H1 (cell line): Measurements from ENCODE around the gene KCNJ9. TPM values are rescaled to one million over a fixed set of nuclear protein-coding genes. Genes with fewer than 3 reads are reported as not detected.
A peak's percentile ranks its signal among the peaks of the same experiment; 100 is the strongest.

Experiments used
- CTCF ChIA-PET: fragments of 300-600 bp; sonication (Branson Sonifier 250); formaldehyde crosslinking; loops from one replicate; lab custom pipeline; 2021; ENCODE audit not compliant: partially characterized antibody; lab: Charles Lee
- POLR2A ChIA-PET: fragments of 300-600 bp; sonication (Branson Sonifier 250); formaldehyde crosslinking; loops from one replicate; lab custom pipeline; 2021; ENCODE audit warnings: inconsistent platforms; ENCODE audit not compliant: partially characterized antibody; lab: Charles Lee
- DNase-seq, 2 experiments: peaks; one replicate each; pipeline versions ENCODE4 v3.0.0 to v3.0.0-alpha.2; 2010 to 2022; ENCODE audit warnings: low spot score in 2 of 2, low read depth in 1 of 2, mixed read lengths in 1 of 2
- FAIRE-seq: peaks from 2 replicates; lab custom pipeline; 2011; peaks lifted over from hg19 to GRCh38; lab: Jason Lieb, UNC
- H2AFZ ChIP-seq: 2 replicates; pipeline ENCODE4 v1.8.1; 2012; ENCODE audit warnings: low read length, inconsistent platforms
- H2AK5ac ChIP-seq: 2 replicates; pipeline ENCODE4 v1.6.1; 2013; ENCODE audit warnings: low read depth, low read length
- H2BK120ac ChIP-seq: replicated peaks from 2 replicates; pipeline ENCODE3; 2013; ENCODE audit warnings: low read depth, low read length, inconsistent platforms
- H2BK12ac ChIP-seq: 2 replicates; pipeline ENCODE4 v1.6.1; 2013; ENCODE audit warnings: low read depth, low read length
- H2BK15ac ChIP-seq: 2 replicates; pipeline ENCODE4 v1.6.1; 2013; ENCODE audit warnings: low read length
- H2BK20ac ChIP-seq: 2 replicates; pipeline ENCODE4 v1.6.1; 2013; ENCODE audit warnings: low read length
- H2BK5ac ChIP-seq: 2 replicates; pipeline ENCODE4 v1.6.1; 2013; ENCODE audit warnings: low read depth, low read length
- H3K14ac ChIP-seq: 2 replicates; pipeline ENCODE4 v1.6.1; 2013; ENCODE audit warnings: inconsistent platforms; ENCODE audit not compliant: insufficient read length
- H3K18ac ChIP-seq: 2 replicates; pipeline ENCODE4 v1.6.1; 2013; ENCODE audit warnings: low read length; ENCODE audit errors: extremely low read depth
- H3K23ac ChIP-seq: 2 replicates; pipeline ENCODE4 v1.6.1; 2013; ENCODE audit warnings: inconsistent platforms; ENCODE audit not compliant: insufficient read length
- H3K23me2 ChIP-seq: 2 replicates; pipeline ENCODE4 v1.6.1; 2013; ENCODE audit warnings: low read depth, low read length
- H3K27ac ChIP-seq: 2 replicates; pipeline ENCODE4 v1.6.1; 2011; ENCODE audit warnings: low read depth, low read length, inconsistent platforms
- H3K27me3 ChIP-seq, 4 experiments: replicated peaks in 1 of 4; 1 replicate in 1 of 4; 2 replicates in 3 of 4; pipeline versions ENCODE4 v1.6.1 to v1.8.1; 2011 to 2013; ENCODE audit warnings: low read length in 3 of 4, mild to moderate bottlenecking in 3 of 4, inconsistent platforms in 2 of 4, mixed read lengths in 2 of 4, moderate library complexity in 1 of 4; ENCODE audit not compliant: control insufficient read depth in 3 of 4, insufficient read depth in 3 of 4; ENCODE audit errors: extremely low read depth in 1 of 4
- H3K36me3 ChIP-seq, 4 experiments: 2 replicates each; pipeline versions ENCODE4 v1.6.1 to v1.8.1; 2011 to 2013; ENCODE audit warnings: mild to moderate bottlenecking in 4 of 4, low read length in 3 of 4, moderate library complexity in 2 of 4, control low read depth in 1 of 4, inconsistent platforms in 1 of 4; ENCODE audit not compliant: insufficient read depth in 4 of 4, control insufficient read depth in 2 of 4
- H3K4ac ChIP-seq: replicated peaks from 2 replicates; pipeline ENCODE3; 2013; ENCODE audit warnings: low read length, low read depth, mixed read lengths, inconsistent platforms; ENCODE audit not compliant: insufficient read length
- H3K4me1 ChIP-seq, 4 experiments: replicated peaks in 1 of 4; 1 replicate in 1 of 4; 2 replicates in 3 of 4; pipeline versions ENCODE4 v1.6.1 to v1.8.1; 2011 to 2013; ENCODE audit warnings: low read length in 3 of 4, inconsistent platforms in 2 of 4, mixed read lengths in 1 of 4; ENCODE audit not compliant: insufficient read depth in 4 of 4, control insufficient read depth in 3 of 4
- H3K4me2 ChIP-seq, 2 experiments: 2 replicates each; pipeline versions ENCODE4 v1.6.1 to v1.8.1; 2011 to 2013; ENCODE audit warnings: low read depth in 2 of 2, low read length in 2 of 2, control low read depth in 1 of 2, inconsistent platforms in 1 of 2, mild to moderate bottlenecking in 1 of 2; ENCODE audit not compliant: insufficient read depth in 1 of 2
- H3K4me3 ChIP-seq, 4 experiments: fragments of 200-600, 300-600 bp in 1 of 4; sonication (generic), shearing (Covaris generic), sonication (Bioruptor Twin) in 1 of 4; 2 replicates each; pipeline versions ENCODE4 v1.5.1 to v1.8.1; 2011 to 2016; ENCODE audit warnings: low read length in 4 of 4, low read depth in 3 of 4, control low read depth in 2 of 4, inconsistent platforms in 2 of 4, mild to moderate bottlenecking in 2 of 4, mixed read lengths in 1 of 4, moderate library complexity in 1 of 4; ENCODE audit not compliant: insufficient read depth in 2 of 4; ENCODE audit errors: extremely low read depth in 1 of 4
- H3K56ac ChIP-seq: replicated peaks from 2 replicates; pipeline ENCODE3; 2013; ENCODE audit warnings: low read depth, mild to moderate bottlenecking, mixed read lengths, low read length, inconsistent platforms; ENCODE audit not compliant: insufficient read length
- H3K79me1 ChIP-seq: 2 replicates; pipeline ENCODE4 v1.6.1; 2013; ENCODE audit warnings: low read depth, low read length, control low read depth
- H3K79me2 ChIP-seq, 2 experiments: 2 replicates each; pipeline versions ENCODE4 v1.6.1 to v1.8.1; 2012 to 2013; ENCODE audit warnings: low read length in 2 of 2, mild to moderate bottlenecking in 2 of 2, inconsistent platforms in 1 of 2; ENCODE audit not compliant: insufficient read depth in 2 of 2, control insufficient read depth in 1 of 2
- H3K9ac ChIP-seq, 4 experiments: replicated peaks in 1 of 4; 1 replicate in 1 of 4; 2 replicates in 3 of 4; pipeline versions ENCODE4 v1.6.1 to v1.8.1; 2011 to 2013; ENCODE audit warnings: low read depth in 3 of 4, low read length in 3 of 4, control low read depth in 2 of 4, mild to moderate bottlenecking in 2 of 4, moderate library complexity in 2 of 4, inconsistent platforms in 1 of 4; ENCODE audit errors: extremely low read depth in 1 of 4
- H3K9me3 ChIP-seq, 2 experiments: 2 replicates each; pipeline versions ENCODE4 v1.6.1 to v1.8.1; 2012 to 2013; ENCODE audit warnings: mild to moderate bottlenecking in 2 of 2, moderate library complexity in 2 of 2, control low read depth in 1 of 2, inconsistent platforms in 1 of 2, low read depth in 1 of 2, low read length in 1 of 2, mixed read lengths in 1 of 2; ENCODE audit not compliant: insufficient read depth in 2 of 2
- H4K20me1 ChIP-seq, 2 experiments: replicated peaks in 1 of 2; 2 replicates each; pipeline versions ENCODE3 to v1.8.1; 2011 to 2013; ENCODE audit warnings: inconsistent platforms in 2 of 2, low read length in 2 of 2, mild to moderate bottlenecking in 1 of 2; ENCODE audit not compliant: insufficient read depth in 2 of 2, control insufficient read depth in 1 of 2
- H4K5ac ChIP-seq: 2 replicates; pipeline ENCODE4 v1.6.1; 2013; ENCODE audit warnings: low read length, low read depth, mixed read lengths, inconsistent platforms; ENCODE audit not compliant: insufficient read length
- H4K8ac ChIP-seq: 2 replicates; pipeline ENCODE4 v1.8.0; 2013; ENCODE audit warnings: mild to moderate bottlenecking, moderate library complexity, low read length, inconsistent platforms; ENCODE audit not compliant: insufficient read depth; ENCODE audit errors: extremely low read depth
- H4K91ac ChIP-seq: replicated peaks from 2 replicates; pipeline ENCODE3; 2013; ENCODE audit warnings: low read length, mixed read lengths, inconsistent platforms; ENCODE audit not compliant: insufficient read length
- EP300 ChIP-seq, 2 experiments: IDR thresholded peaks; 1 replicate in 1 of 2; 2 replicates in 1 of 2; pipeline ENCODE4 v1.6.1; 2011 to 2012; ENCODE audit warnings: low read depth in 2 of 2, low read length in 2 of 2, mild to moderate bottlenecking in 2 of 2, borderline replicate concordance in 1 of 2, inconsistent platforms in 1 of 2, moderate library complexity in 1 of 2
- MAFK ChIP-seq: IDR thresholded peaks from 2 replicates; pipeline ENCODE4 v1.6.1; 2012; ENCODE audit warnings: low read depth, mild to moderate bottlenecking, improper control_type of control experiment, low read length
- POLR2A ChIP-seq, 2 experiments: IDR thresholded peaks; 1 replicate in 1 of 2; 2 replicates in 1 of 2; pipeline ENCODE4 v1.6.1; 2011; ENCODE audit warnings: low read depth in 2 of 2, low read length in 2 of 2, mild to moderate bottlenecking in 2 of 2; ENCODE audit errors: control extremely low read depth in 1 of 2
- WGBS, 2 experiments: shearing (Covaris generic) in 1 of 2; methylation state at CpG; one replicate each; pipeline versions ENCODE4 v1.1.6 to v1.1.7; 2013 to 2015; ENCODE audit warnings: low lambda C conversion rate in 2 of 2, mixed read lengths in 2 of 2, inconsistent platforms in 1 of 2, low coverage in 1 of 2, missing lambda C conversion rate in 1 of 2; ENCODE audit not compliant: insufficient replicate concordance in 2 of 2, insufficient coverage in 1 of 2, insufficient read length in 1 of 2; ENCODE audit errors: extremely low coverage in 1 of 2, missing lambda C conversion rate in 1 of 2; 5-methylcytosine and 5-hydroxymethylcytosine counted together
- polyA plus RNA-seq, 7 experiments: library from polyadenylated mRNA; depleted of rRNA in 3 of 7; stranded (reverse) in 5 of 7; unstranded in 2 of 7; fragments of >200 nt in 5 of 7; fragments of 200-250 nt in 2 of 7; gene quantifications; 1 replicate in 5 of 7; 2 replicates in 1 of 7; 4 replicates in 1 of 7; pipeline versions ENCODE4 v1.2.1 to v1.2.3, GENCODE V29; 2011 to 2013; ENCODE audit warnings: missing spikeins in 2 of 7, mixed read lengths in 2 of 7
- total RNA-seq: library from RNA; stranded (reverse); fragmentation: NEBNext Ultra II Directional; extraction: Animal tissue kit (Norgen Biotek cat#: 25700); gene quantifications from 2 replicates; pipeline ENCODE4 v1.2.1, GENCODE V29; 2021

KCNJ9 gene
- total and polyA plus RNA-seq, 2 of the 8 experiments (the other 6 are each of a cell fraction or from before 2014, with no cell fraction given), result 0.02 to 0.13 TPM

DNA sequence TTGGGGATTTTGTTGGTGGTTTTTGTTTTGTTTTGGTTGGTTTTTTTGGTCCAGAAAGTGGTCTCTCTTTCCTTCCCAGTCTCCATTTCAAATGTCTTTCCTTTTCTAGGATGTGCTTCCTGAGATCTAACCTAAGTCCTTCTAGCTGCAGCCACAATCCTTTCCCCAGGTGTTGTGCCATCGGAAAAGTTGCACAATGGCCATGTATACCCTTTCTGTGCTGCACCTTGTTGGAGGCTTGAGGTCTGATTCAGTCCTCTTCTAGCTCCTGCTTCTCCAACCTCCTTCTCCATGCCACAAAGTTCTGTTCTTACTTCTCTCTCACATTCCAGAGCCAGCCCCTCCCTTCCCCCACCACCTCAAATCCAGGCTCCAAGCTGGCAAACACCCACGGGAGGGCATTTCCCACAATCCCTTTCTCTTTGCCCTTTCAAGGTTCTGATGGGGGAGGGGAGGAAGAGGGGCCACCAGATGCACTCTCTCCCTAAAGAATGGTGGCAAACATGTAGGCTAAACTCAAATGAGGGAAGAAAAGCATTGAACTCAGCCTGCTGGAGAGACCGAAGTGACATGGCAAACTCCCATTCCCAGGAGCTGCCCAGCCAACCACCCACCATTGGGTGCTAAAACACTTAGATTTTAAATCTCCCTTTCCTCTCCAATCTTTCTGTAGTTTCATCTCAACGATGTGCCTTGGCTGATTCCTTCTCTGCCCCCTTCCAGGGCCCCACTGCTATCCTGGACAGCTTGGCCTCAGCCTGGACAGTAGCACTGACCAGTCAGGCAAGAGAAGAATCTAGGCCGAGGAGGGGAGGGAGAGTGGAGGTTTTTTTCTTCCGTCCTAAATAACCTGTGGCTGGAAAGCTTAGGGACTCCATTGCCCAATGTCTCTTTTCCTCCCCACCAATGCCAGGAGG is 14.3 kb upstream of the KCNJ9 start:
- H3K36me3 ChIP-seq, result no peaks in the 10 kb centered on the region
- H2BK12ac ChIP-seq, result no peak overlapping the region
- no peak overlapping the region for H4K5ac ChIP-seq
- no peak overlapping the region for H2BK120ac ChIP-seq
- no peak overlapping the region for H3K4ac ChIP-seq
- H4K8ac ChIP-seq, result no peak overlapping the region
- H3K56ac ChIP-seq, result no peak overlapping the region
- no peaks in the 10 kb centered on the region for H3K9me3 ChIP-seq
- ChIA-PET CTCF (interaction anchor here (0.6 to 50.1 kb wide), 5 partner anchors 8 to 262 kb away, joined by 3 to 1874 read pairs (median 4); partner anchors contain the start of genes IGSF8, KCNJ10 and KCNJ9), POLR2A (interaction anchor here (0.6 to 2.6 kb wide), 11 partner anchors 9 to 121 kb away, joined by 3 to 9 read pairs (median 5); partner anchors contain the start of gene IGSF8)
- peak overlapping the region in 1 of 4 experiments; percentile 7; a peak in 1 of 8 replicates for H3K4me3 ChIP-seq
- H4K91ac ChIP-seq, result no peak overlapping the region
- H2AFZ ChIP-seq, result no peak overlapping the region; the same call in 1 of the 2 replicates
- H2BK20ac ChIP-seq, result peak overlapping the region; percentile 86; the same call in 1 of the 2 replicates
- no peak overlapping the region for H3K27ac ChIP-seq
- no peak overlapping the region for H2AK5ac ChIP-seq
- DNase-seq, result no peak
- H3K23me2 ChIP-seq, result peaks cover 8% of the 10 kb centered on the region
- peaks cover 0 to 14% (median 10%) of the 10 kb centered on the region in 4 experiments; a peak in 6 of 7 replicates for H3K27me3 ChIP-seq
- H2BK5ac ChIP-seq, result no peak overlapping the region
- 76% methylated on average over 5 of the region's 6 CpGs; no CpG with 5 or more reads in 1 of the 2 experiments for WGBS, 2 experiments
- H3K9ac ChIP-seq, result no peak overlapping the region
- no peaks in the 10 kb centered on the region for H3K79me1 ChIP-seq
- H3K4me2 ChIP-seq, result no peak overlapping the region
- peaks cover 5 to 19% (median 11%) of the 10 kb centered on the region in 4 experiments for H3K4me1 ChIP-seq
- no peak overlapping the region for H2BK15ac ChIP-seq
- H4K20me1 ChIP-seq, result no peaks in the 10 kb centered on the region
- no peak overlapping the region for H3K14ac ChIP-seq
- H3K23ac ChIP-seq, result no peak overlapping the region
- FAIRE-seq, result no peak
- H3K79me2 ChIP-seq, result no peaks in the 10 kb centered on the region
- no peak overlapping the region; the same call in 1 of the 2 replicates for H3K18ac ChIP-seq
- TF ChIP-seq POLR2A (IDR thresholded peaks at IDR 0.05; ENCODE audit: control extremely low read depth in 1 of 2, low read depth in 2 of 2, low read length in 2 of 2) (no peak), MAFK (no peak), EP300 (IDR thresholded peaks at IDR 0.05; ENCODE audit: borderline replicate concordance in 1 of 2, low read depth in 2 of 2, low read length in 2 of 2) (no peak)
